Activated CD4-positive, alpha-beta T cell treated with anti-CD3 and anti-CD28 coated beads, Interleukin-2, Interleukin-6, amounts not matched to agents 100 ng/mL and 50 ng/mL, durations not matched to agents 16 hours and 8 hours (primary cell): ENCODE results near the gene CD19.
"Not testable (repeated sequence)": the region's sequence is repeated elsewhere in the genome, so short reads cannot be mapped to it uniquely, and the experiment has no call there.

Experiments
- DNase-seq: peaks from one replicate; pipeline ENCODE4 v3.0.0-alpha.2; 2020

CD19 gene

GRCh38 chr16:28910086-28911031 is 21.4 kb upstream of the CD19 start:
- DNase-seq = peak; percentile 25

- DNase-seq = no peak
Observed at GRCh38 chr16:28912558-28912957, 19.2 kb upstream of the CD19 start.

GRCh38 chr16:28913946-28914724 is 17.6 kb upstream of the CD19 start:
- DNase-seq = no peak

- DNase-seq = no peak
Observed at GRCh38 chr16:28915181-28915580, 16.6 kb upstream of the CD19 start.

GRCh38 chr16:28917095-28917494 is 14.7 kb upstream of the CD19 start:
- no peak for DNase-seq

- DNase-seq = no peak
Observed at GRCh38 chr16:28918698-28919097, 13.1 kb upstream of the CD19 start.

GRCh38 chr16:28923231-28923587 is 8.6 kb upstream of the CD19 start:
- no peak for DNase-seq

GRCh38 chr16:28923652-28924398 is 7.9 kb upstream of the CD19 start:
- no peak for DNase-seq

- no peak for DNase-seq
Observed at GRCh38 chr16:28924399-28924761, 7.4 kb upstream of the CD19 start.

GRCh38 chr16:28924762-28925385 is 6.9 kb upstream of the CD19 start, which contains the start of gene RABEP2:
Gene RABEP2, minus strand, starts transcription at chr16:28925238. Its CDS starts 75 bp downstream, at chr16:28925163.
- DNase-seq = peak; percentile 98

- DNase-seq = peak; percentile 82
Observed at GRCh38 chr16:28925386-28926228, 6.2 kb upstream of the CD19 start.

- not testable (repeated sequence) for DNase-seq
Observed at GRCh38 chr16:28926284-28926683, 5.5 kb upstream of the CD19 start.

- no peak for DNase-seq
Observed at GRCh38 chr16:28927815-28928214, 4.0 kb upstream of the CD19 start.

GRCh38 chr16:28930203-28930602 is 1.6 kb upstream of the CD19 start:
- DNase-seq = no peak

GRCh38 chr16:28930652-28931051 is 1.1 kb upstream of the CD19 start:
- no peak for DNase-seq

GRCh38 chr16:28932339-28933141 is 769 bp downstream of the CD19 start:
- no peak for DNase-seq

GRCh38 chr16:28933171-28933570 is 1.4 kb downstream of the CD19 start:
- no peak for DNase-seq

- no peak for DNase-seq
Observed at GRCh38 chr16:28935346-28935745, 3.6 kb downstream of the CD19 start.

GRCh38 chr16:28935924-28936783 is 4.4 kb downstream of the CD19 start:
- peak; percentile 87 for DNase-seq

- DNase-seq = no peak
Observed at GRCh38 chr16:28936784-28937155, 5.0 kb downstream of the CD19 start.
